GM21576 (cell line): ENCODE measurements around the gene BMPR1B.
"Not testable (repeated sequence)": the region's sequence is repeated elsewhere in the genome, so short reads cannot be mapped to it uniquely, and the experiment has no call there.

ENCODE experiments used
- ATAC-seq: cut with Tn5 transposase; IDR thresholded peaks from one replicate; pipeline ENCODE4 v1.9.1; 2021; ENCODE audit warnings: mild to moderate bottlenecking, moderate library complexity; ENCODE audit not compliant: unreplicated experiment

BMPR1B gene

DNA sequence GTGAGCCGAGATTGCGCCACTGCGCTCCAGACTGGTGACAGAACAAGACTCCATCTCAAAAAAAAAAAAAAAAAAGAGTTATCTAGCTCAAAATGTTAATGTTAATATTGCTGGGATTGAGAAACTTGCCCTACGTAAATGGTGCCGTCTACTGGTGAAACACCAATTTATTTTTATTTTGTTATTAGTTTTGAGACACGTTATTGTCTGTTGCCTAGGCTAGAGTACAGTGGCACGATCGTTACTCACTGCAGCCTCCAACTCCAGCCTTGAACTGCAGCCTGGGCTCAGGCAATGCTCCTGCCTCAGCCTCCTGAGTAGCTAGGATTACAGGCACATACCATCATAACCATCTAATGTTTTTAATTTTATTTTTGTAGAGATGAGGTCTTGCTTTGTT lies 262.8 kb downstream of the BMPR1B start:
- no peak for ATAC-seq

DNA sequence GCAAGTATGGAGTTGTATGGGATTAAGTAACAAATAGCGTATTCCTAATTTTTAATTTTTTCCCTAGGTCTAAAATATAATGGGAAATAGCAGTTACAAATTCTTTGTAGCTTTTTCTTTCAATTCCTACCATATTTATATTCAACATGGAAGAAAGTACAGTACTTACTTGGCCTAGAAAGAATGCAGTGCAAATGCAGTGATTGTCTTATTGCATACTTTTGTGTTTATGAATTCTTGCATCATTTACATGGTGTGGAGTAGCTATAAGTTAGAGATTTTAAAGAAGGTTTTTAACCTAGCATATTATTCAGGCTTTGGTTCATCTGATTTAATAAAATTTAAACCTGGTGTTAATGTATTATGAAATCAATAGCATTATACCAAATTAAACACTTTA lies 263.3 kb downstream of the BMPR1B start:
- no peak for ATAC-seq

DNA sequence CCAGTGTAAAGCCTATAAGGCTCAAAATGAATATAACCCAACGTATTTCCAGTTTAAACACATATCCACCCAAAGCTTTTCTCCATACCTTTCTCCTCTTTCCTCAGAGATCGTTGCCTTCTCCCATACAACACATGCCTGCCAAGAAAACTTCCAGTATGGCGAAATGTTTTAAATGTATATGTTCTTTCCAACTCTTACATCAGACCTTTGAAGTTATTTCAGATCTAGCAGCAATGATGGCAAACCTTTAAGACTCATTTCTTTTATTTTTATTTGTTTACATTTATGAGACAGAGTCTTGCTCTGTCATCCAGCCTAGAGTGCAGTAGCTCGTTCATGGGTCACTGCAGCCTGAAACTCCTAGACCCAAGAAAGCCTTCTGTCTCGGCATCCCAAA lies 265.4 kb downstream of the BMPR1B start:
- ATAC-seq, result no peak

GRCh38 chr4:95027905-95028618 lies 270.3 kb downstream of the BMPR1B start:
- no peak for ATAC-seq

- no peak for ATAC-seq
Observed at GRCh38 chr4:95038791-95039190, 281.0 kb downstream of the BMPR1B start.

- no peak for ATAC-seq
Observed at GRCh38 chr4:95044324-95044837, 286.6 kb downstream of the BMPR1B start.

DNA sequence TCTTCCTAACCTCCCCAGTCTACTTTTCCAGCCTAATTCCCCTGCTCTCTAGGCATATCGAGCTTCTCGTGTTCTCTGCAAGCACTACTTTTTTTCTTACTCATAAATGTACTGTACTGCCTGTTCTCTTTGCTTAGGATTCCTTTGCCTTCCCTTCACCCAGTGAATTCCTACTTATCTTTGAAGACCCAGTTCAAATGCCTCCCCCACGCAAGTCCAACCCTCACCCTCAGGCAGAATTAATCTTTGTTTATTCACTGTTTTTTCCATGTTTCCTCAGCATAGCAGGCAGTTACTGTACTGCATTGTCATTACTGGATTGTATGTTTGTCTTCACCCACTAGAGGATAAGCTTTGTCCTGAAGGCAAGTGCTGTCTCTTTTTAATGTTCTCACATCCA lies 287.7 kb downstream of the BMPR1B start:
- no peak for ATAC-seq

GRCh38 chr4:95048296-95048695 lies 290.5 kb downstream of the BMPR1B start:
- no peak for ATAC-seq

DNA sequence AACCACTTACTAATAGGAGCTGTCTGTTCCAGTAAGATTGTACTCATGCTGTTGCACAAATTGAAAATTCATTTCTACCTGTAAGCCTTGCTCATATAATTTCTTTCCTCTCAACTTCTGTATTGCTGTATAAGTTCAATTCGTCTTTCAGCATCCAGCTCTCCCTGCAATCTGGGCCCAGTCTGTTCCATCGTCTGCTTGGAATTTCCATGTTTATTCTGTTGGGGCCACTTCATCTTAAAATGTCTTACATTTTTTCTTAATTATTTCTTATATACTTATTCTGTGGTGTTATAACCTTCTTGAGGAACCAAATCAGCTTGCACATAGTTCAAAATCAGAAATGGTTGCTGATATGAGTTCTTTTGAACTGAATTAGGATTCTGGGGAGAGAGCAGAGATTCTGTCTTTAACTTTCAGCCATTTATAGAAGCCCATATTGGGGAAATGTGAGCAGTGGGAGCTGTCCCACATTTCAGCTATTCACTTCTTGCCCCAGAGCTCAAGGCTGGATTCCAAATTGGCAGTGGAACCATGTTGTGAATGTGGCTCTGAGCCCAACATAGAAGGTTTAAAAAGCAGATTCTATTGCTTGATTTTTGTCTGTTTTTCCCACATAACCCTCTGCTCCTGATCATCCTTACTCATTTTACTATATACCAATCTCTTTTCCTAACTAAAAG lies 291.9 kb downstream of the BMPR1B start:
- no peak for ATAC-seq

GRCh38 chr4:95050980-95051701 lies 293.4 kb downstream of the BMPR1B start:
- no peak for ATAC-seq

DNA sequence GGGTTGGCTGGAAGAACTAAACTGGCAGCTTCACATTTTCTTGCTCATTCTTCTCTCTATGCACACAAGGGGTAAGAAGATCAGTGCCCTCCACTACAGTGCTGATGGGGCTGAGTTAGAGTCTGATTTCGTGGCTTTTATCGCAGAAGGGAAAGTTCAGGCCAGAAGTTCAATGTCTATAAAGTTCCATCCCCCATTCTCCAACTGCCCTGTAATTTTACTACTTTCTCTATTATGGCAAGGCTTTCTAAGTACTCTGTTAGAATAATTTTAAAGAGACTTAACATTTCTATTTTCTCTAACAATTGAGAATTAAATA lies 293.9 kb downstream of the BMPR1B start:
- ATAC-seq, result no peak

- no peak for ATAC-seq
Observed at GRCh38 chr4:95058991-95059390, 301.2 kb downstream of the BMPR1B start.

GRCh38 chr4:95059663-95060062 lies 301.9 kb downstream of the BMPR1B start:
- ATAC-seq, result no peak

DNA sequence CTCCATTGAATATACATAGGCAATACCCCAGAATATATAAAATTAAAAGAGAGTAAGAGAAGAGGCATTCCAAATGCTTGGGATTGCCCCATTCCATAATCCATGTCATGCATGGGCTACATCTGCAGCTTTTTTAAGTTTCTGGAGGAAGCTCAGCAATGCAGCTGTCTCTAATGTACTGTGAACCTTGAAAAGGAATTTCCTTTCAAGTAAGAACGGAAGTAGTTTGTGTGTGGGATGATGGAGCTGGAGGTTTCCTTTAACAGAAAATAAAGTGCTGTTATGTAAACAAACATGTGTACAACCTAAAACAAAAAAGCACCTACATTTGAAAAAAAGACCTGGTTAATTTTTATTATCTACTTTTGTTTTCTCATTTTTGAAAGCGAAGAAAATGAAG lies 303.5 kb downstream of the BMPR1B start:
- no peak for ATAC-seq

- not testable (repeated sequence) for ATAC-seq
Observed at GRCh38 chr4:95061801-95062200, 304.0 kb downstream of the BMPR1B start.

DNA sequence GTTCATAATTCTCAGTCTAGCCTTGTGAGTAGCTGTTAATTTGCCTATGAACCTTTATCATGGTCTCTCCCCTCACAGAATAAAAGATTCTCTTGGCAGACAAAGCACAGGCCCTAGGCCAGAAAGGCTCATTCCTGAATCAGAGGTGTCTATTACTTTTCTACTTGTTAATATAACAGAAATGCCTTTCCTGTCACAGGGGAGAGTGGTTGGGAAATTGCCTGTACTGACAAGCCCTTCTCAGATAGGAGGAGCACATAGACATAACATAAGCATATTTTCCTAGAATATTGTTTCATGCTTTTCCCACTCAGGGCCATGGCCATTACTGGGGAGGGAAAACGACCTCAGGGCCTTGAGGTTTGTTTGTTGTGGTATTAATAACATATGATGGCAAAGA lies 308.3 kb downstream of the BMPR1B start:
- ATAC-seq, result no peak

- ATAC-seq, result no peak
Observed at GRCh38 chr4:95068401-95068800, 310.6 kb downstream of the BMPR1B start.

DNA sequence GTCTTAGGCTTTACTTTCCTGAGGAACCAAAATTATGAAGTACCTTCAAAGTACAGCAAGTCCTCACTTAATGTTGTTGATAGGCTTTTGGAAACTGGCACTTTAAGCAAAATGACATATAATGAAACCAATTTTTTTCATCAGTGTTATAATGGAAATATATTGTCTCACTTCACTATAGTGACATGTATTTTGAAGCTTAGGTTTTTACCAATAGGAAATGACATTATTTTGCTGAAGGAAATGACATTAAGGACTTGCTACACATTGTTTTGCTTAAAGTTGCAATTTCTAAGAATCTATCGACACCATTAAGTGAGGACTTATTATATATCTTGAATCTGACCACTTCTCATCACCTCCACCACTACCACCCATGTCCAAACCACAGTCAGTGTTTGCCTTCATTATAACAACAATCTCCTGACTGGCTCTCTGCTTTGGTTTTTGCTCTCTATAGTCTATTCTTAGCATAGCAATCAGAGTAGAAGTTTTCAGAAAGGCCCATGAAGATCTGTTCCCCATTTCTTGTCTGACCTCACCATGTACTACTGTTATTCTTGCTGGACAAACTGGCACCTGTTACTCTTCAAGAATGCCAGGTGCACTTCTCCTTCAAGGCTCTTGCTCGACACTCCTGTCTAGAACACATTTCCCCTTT lies 311.2 kb downstream of the BMPR1B start:
- no peak for ATAC-seq

DNA sequence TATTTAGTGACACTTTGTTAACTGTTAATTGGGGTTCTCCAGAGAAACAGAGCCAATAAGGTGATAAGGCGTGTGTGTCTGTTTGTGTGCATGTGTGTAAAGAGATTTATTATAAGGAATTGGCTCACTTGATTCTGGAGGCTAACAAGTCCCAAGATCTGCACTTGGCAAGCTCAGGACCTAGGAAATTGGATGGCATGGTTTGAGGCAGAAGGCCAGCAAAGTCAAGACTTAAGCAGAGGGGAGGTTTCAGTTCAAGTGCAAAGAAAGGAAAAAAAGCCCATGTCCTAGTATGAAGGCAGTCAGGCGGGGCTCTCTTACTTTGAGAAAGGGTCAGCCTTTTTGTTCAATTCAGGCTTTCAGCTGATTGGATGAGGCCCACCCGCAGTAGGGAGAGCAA lies 314.1 kb downstream of the BMPR1B start:
- no peak for ATAC-seq

GRCh38 chr4:95073646-95074045 lies 315.9 kb downstream of the BMPR1B start:
- ATAC-seq, result no peak

- ATAC-seq, result no peak
Observed at GRCh38 chr4:95077864-95078263, 320.1 kb downstream of the BMPR1B start.
